ENCODE measurements around the gene DDX18.
"Not testable (repeated sequence)": the region's sequence is repeated elsewhere in the genome, so short reads cannot be mapped to it uniquely, and the experiment has no call there.

Gene DDX18

DNA sequence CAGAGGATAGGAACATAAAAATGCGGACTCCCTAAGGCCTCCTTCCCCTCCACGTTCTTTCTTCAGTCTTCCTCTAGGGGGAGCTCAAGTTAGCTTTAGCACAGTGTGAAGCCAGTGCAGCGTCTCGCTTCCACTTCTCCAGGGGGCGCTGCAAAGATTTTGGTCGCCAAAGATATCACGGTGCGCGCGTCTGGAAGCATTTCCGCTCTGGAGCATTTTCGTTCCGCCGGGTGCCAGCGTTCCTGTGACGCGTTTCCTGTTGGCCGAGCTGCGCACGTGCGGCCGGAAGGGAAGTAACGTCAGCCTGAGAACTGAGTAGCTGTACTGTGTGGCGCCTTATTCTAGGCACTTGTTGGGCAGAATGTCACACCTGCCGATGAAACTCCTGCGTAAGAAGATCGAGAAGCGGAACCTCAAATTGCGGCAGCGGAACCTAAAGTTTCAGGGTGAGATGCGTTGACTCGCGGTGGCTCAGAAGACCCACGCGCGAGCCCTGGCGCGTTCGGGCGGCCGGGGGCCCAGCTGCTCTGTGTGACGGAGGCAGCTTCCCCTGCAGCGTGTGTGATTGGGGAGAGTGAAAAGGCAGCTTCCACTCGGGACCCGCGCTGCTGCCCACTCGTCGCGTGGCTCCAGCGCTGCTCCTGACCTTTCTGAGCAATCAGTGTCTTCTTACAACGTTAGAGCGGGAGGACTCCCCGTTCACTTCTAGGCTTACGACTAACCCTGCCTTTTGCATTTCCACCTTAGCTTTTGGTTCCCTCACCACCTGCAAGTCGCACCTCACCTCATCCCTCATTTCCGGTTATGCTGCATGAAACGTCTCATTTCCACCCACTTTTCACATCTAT is at the start of gene DDX18:
Gene DDX18, plus strand, starts transcription at position 275 of the 848 bp plus-strand sequence. Its CDS starts 87 bp downstream, at position 362.
- peak; percentile 92 to 97 for DNase-seq

DNA sequence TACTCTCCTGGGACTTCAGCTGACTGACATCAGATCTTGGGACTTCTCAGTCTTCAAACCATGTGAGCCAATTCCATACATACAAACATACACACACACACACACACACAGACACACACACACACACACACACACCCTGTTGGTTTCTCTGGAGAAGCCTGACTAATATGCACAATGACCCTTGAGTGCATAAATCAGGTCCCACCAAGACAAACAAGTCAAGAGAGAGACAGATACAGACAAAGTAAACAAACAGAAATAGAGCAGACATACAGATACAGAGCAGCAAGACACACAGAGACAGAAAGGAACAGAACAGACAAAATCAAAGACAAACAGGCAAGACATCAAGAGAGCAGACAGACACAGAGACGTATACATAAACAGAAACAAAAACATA is 43.8 kb upstream of the DDX18 start:
- DNase-seq: no peak

DNA sequence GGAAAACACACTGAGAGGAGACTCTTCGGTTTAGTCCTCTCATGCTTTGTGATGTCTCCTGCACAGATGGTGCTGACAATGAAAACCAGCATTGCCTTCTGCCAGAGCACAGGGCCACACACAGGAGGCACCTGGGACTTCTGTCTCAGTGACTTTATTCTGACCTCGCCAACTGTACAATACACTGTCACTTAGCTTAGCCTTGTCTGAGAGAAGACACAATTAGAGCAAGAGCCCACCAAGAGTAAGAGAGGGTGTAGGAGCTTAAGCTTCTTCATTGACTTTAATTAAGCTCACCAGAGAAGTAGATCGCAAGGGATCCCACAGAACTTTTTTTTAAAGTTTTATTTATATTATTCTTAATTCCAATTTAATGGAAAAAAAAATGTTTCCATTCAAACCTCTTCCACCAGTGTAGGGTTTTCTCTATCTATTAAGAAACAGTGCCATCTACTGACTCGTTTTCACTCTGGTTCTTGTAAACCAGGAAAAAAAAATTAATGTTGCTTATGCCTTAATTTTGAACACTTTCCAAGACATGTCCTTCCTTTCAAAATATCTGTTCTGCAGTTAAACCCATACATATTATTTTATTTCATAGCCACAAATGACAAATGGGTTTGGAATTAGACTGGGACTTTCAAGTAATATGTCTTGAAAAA is 42.4 kb upstream of the DDX18 start:
- no peak for DNase-seq

DNA sequence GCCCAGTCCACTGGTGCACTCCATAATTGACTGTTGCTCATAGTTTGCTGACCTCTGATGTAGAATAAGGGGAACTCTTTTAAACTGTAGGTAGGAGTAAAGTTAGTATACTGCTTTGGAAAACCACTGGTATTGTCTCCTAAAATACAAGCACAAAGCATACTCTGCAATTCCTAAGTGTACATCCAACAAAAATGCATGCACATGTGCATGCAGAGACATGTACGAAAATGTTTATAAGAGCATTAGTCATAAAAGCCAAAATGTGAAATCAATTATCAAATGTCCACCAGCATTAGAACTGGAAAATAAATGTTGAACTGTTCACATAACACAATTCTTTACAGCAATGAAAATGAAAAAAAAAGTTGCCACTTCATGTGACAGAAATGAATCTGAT is 39.8 kb upstream of the DDX18 start:
- no peak for DNase-seq

DNA sequence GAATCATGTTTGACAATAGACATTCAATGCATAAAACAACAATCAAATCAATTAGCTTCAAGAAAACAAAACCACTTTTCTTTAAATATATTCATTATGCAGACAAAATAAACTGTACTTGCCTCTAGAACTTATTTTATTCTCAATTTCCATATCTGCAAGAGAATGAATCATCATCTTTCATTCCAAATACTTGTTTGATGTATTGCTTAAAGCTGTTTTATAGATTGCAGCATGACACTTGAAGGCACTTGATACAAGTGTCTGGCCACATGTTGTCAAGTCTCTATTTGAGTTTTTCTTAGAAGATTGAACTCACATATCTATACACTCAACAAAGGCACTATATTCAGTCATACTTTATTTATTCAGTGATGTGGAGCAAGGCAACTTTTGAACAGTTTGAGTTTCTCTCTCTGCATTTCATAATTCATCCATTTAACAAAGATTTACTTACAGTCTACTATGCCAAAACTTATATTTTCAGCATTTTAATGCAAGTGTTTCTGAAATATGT is 38.7 kb upstream of the DDX18 start:
- no peak for DNase-seq

DNA sequence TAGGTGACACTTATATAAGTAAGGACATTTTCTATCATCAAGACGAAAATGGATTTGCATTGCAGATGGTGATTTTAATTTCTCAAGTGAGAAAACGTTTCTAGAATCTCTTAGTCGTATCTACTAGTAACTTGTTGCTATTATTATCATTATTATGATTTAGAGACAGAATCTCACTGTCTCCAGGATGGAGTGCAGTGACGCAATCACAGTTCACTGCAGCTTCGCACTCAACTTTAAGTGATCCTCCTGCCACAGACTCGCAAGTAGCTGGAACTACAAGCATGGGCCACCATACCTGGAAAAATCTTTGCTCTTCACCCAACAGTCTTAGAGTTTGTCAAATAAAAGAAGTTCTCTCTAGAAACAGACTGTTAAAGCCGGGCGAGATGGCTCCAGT is 37.6 kb upstream of the DDX18 start:
- no peak for DNase-seq

DNA sequence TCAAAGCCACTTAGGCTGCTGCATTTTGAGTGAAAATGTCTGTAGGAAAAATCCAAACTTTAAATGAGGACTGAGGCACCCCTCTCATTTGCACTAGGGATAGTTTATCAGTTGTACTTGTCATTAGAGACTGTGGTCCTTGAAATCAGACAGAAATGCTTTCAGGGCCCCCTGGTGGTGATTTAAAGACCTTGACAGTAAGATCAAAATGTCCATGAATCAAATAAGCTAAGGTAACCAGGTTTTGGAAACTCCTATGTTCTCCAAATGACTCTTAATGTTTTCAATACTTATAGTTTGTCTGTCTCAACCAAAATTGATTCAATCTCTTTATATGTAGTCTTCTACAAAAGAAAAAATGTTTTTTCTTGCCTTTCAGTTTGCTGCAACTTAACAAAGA is 28.8 kb upstream of the DDX18 start:
- peak; percentile 7 to 9 for DNase-seq

DNA sequence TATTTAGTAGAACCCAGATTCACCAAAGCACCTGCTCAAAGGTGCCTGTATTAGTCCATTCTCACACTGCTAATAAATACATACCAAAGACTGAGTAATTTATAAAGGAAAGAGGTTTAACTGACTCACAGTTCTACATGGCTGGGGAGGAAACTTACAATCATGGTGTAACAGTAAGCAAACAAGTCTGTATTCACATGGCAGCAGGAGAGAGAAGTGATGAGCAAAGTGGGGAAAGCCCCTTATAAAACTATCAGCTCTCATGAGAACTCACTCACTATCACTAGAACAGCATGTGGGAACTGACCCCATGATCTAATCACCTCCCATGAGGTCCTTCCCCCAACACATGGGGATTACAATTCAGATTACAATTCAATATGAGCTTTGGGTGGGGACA is 28.0 kb upstream of the DDX18 start:
- DNase-seq: no peak

DNA sequence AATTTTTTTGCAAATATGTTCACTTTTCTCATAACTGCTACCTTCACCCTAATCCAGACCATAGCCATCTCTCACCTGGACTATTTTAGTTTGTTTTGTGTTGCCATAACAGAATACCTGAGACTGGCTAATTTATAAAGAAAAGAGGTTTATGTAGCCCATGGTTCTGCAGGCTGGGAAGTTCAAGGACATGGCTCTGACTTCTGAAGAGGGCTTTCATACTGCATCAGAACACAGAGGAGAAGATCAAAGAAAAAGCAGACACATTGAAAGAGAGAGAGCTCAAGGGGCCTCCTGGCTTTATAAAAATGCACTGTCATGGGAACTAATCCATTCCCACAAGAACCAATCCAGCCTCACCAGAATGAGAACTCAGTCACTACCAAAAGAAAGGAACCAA is 25.0 kb upstream of the DDX18 start:
- no peak for DNase-seq

DNA sequence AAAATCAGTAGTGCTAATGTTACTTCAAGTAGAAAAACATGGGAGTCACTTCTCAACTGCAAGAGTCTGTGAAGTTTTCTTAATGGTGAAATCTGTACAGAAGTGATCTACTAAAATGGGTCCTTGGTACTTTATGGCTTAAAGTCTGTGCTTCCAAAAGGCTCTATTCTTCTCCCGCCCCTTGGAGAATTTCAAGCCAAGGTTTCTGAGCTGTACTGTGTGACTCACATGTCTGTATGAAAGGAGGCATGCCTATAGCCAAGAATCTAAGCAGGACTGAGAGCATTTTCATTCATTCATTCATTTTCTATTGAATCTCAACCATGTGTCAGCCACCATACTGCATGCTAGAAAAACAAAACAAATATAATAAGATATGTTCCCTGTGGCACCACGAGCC is 19.8 kb upstream of the DDX18 start:
- no peak for DNase-seq

DNA sequence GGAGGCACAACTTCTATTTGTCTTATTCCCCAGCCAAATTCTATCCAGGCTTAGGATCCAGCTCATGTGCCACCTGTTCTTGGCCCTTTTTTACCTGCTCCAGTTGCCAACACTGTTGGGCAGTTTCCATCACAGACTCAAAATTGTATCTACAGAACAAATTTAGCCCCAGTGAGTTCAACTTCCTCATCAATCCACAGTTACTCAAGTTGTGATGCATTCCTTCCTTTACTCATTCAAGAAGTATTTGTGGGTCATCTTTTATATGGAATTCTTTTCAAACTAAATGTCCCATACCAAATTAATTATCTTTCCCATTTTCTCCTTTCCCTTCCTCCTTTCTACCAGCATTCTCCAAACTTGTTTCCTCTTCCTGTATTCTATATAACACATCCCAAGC is 12.7 kb upstream of the DDX18 start:
- DNase-seq: no peak

DNA sequence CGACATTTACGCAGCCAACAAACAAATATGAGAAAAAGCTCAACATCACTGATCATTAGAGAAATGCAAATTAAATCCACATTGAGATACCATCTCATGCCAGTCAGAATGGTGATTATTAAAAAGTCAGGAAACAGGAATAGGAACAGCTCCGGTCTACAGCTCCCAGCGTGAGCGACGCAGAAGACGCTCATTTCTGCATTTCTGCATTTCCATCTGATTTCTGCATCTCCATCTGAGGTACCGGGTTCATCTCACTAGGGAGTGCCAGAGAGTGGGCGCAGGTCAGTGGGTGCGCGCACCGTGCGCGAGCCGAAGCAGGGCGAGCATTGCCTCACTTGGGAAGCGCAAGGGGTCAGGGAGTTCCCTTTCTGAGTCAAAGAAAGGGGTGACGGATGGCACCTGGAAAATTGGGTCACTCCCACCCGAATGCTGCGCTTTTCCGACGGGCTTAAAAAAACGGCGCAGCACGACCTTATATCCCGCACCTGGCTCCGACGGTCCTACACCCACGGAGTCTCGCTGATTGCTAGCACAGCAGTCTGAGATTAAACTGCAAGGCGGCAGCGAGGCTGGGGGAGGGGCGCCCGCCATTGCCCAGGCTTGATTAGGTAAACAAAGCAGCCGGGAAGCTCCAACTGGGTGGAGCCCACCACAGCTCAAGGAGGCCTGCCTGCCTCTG is 10.7 kb upstream of the DDX18 start:
- DNase-seq: peak in 1 of 2 experiments; percentile 3

DNA sequence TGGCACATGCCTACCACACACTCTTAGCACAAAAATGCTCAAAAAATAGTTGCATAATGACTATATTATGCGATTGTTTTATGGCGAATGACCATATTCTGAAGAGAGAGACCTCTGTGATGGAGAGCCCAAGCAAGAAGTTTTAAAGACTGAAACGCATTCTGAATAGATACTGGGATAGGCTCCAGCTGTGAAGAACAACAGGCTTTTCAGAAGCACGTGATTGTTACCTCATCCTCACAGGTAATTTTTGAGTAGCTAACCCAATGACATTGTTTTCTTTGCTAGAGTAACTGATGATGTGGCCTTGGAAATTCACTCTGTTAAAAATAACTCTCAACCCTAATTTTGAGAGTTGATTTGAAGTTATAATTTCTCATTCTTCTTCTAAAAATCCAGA is 2.0 kb upstream of the DDX18 start:
- no peak for DNase-seq

DNA sequence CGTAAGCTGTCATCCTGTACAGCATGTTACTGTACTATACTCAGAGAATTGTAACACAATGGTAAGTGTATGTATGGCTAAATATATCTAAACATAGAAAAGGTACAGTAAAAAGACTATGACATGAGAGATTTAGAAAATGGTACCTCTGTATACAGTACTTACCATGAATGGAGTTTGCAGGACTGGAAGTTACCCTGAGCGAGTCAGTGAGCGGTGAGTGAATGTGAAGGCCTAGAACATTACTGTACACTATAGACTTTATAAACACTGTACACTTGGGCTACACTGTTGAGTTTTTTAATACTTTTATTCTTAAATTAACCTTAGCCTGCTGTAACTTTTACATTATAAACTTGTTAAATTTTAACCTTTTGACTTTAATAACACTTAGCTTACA is 1.5 kb downstream of the DDX18 start:
- no peak for DNase-seq

DNA sequence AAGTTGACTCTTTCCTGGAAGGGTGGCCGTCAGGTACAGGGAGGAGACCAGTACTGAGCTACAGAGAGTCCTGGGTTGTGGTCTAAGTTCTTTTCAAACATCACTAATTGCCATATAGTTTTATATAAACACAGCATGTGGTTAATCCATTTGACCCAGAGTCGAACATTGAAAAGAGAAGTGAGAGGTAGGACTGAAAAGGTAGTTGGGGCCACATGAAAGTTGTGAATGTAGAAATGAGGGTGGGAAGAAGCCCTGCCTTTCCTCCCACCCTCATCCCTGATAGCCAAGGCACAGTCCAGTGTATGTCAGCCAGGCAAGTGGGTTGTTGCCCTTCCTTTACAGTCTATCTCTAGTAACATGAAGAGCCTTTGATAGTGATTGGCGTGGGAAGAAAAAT is 4.4 kb downstream of the DDX18 start:
- DNase-seq: no peak

DNA sequence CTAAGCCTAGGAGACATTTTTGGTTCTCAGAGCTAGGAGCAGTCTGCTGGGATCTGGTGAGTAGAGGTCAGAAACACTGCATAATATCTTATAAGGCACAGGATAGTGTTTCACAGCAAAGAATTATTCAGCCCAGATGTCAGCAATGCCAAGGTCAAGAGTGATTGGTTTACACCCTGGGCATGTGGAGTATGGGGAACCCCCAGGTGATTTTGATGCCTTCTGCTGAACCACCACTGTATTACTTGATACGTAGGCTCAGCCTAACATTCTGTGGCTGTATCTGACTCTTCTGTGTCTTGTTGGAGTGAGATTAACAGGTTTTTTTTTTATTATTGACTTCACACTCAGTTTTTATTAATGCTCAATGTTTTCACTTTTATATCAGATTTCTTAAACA is 6.0 kb downstream of the DDX18 start:
- no peak for DNase-seq

DNA sequence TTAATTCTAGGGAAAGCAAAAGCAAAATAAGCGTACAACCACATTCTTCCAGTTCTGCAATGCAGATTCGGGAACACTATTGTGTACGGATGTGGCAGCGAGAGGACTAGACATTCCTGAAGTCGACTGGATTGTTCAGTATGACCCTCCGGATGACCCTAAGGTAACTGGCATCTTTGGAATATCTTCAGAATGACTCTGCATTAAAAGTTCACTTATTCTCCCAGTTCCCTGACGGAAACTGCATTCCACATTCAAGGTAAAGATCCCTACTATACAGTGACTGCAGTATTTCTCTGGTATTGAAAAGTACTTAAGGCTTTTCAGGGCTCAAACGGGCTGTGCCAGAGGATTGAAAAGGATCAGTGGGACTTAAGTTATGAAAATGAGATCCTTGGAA is 10.9 kb downstream of the DDX18 start:
- DNase-seq: no peak

DNA sequence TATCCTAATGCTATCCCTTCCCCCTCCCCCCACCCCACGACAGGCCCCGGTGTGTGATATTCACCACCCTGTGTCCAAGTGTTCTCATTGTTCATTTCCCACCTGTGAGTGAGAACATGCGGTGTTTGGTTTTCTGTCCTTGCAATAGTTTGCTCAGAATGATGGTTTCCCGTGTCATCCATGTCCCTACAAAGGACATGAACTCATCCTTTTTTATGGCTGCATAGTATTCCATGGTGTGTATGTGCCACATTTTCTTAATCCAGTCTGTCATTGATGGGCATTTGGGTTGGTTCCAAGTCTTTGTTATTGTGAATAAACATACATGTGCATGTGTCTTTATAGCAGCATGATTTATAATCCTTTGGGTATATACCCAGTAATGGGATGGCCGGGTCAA is 13.0 kb downstream of the DDX18 start:
- not testable (repeated sequence) for DNase-seq

DNA sequence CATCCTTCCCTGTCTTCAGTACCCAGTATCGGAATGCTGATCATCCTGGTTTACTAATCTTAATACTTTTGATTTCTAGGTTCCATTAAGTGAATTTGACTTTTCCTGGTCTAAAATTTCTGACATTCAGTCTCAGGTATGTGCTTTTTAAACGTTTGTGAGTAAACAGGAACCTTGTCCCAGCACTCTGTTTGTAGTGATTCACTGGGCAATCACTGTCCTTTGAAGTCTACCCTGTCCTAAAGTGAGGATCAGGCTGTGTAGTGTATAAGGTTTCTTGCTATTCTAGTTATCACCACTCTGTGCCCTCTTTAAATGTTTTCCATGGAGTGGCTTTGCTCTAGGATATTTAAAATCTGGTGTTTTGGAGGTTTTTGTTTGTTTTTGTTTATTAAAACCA is 14.4 kb downstream of the DDX18 start:
- no peak for DNase-seq

DNA sequence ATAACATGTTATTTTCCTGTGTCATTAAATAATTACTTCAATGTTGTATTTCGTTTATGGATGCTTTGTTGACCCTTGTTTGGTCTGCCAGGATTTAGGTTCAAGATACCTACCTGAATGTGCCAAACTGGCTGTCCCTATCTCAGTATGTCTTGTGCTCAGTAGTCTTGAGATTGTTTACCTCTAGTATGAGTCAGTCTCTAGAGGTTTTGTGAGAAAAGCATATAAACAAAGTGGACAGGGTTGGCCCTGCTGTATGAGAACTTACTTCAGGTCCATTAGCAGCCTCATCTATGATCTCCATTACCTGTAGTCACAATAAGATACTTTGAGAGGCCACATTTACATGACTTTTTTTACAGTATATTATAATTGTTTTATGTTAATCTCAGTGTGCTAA is 17.8 kb downstream of the DDX18 start:
- no peak for DNase-seq

DNA sequence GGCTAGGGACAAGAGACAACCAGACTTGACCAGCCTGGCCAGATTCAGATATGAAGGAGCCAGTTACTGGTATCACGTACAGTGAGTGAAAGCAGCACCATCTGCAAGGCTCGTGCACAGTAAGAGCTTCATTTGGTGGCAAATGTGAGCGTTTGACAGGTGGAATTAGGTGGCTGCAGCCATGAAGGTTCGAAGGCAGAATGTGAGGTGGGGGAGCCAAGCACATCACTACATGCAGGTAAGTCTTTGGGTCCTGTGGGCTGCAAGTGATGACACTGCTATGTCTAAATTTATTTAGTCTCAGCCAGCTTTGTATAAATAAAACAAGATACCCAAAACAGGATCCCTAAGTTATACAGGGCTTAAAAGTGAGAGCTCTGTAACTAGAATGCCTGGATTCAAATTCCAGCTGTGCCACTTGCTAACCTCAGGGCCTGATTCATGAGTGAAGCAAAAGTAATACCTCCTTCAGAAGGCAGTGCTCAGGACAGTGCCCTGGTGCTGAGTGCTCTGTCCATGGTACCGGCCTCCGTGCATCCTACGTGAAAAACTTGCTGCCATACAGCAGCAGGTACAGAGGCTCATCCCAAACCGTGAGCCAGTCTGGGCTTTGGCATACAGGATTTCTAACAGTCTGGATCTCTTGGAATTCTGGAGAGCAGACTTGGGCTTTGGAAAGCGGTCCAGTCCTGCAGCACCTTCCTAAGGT is 18.6 kb downstream of the DDX18 start:
- DNase-seq: no peak

DNA sequence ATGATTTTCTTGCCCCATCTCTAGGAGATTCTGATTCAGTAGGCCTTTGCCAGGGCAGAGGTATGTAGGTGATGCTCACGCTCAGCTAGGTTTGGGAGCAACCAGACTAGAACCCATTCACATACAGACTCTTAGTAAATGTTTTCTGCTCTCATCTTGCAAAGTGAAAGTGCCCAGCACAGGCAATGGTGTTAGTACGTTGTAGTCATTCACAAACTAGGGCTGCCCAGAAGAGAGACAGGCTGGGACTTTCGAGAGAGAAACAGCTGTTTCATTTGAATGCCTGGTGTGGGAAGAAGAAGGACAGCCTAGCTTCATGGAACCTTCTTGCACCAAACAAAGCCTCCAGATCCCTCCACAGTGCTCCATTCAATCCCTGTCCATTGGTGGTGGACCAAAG is 19.4 kb downstream of the DDX18 start:
- DNase-seq: no peak

DNA sequence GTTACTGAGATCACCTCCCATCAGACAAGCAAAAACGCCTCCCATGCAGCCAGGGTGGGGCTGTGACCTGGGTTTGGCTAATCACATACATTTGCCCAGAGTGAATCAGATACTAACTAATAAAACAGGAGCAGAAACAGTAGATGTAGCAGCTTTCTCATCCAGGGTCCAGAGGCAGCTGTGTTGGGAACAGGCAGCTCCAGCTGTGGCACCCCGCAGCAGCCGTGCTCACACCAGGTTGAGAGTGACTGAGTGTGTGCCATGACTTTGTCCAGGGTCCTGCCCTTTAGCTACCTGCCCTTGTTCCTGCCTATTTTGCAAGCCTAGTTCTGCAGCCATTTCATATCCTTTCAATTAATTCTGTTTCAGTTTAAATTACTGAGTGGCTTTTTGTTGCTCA is 20.5 kb downstream of the DDX18 start:
- DNase-seq: no peak

Data from stimulated activated CD4-positive, alpha-beta T cell treated with anti-CD3 and anti-CD28 coated beads, Interleukin-4, amount 100 ng/mL, for 4 hours (primary cell).